Measurements from ENCODE around the gene PCGF6.

Gene PCGF6

GRCh38 chr10:103350517-103351260 is at the start of gene PCGF6:
Gene PCGF6 (minus strand): TSS chr10:103351140. CDS start chr10:103351066, 74 bp downstream.
- DNase-seq (ENCODE audit: low read depth), result peak; percentile 95
- H3K4me3 ChIP-seq (ENCODE audit: low read depth, low read length), result peak within 1 kb of the TSS; percentile 79
- TF ChIP-seq MYC (IDR thresholded peaks at IDR 0.05; ENCODE audit: low read depth, low read length) (no peak), MAX (IDR thresholded peaks at IDR 0.05; ENCODE audit: low read depth, low read length) (peak; percentile 21; the same call in 1 of the 2 replicates), POLR2A (IDR thresholded peaks at IDR 0.05; ENCODE audit: extremely low read depth, insufficient read length) (peak; percentile 54)

GRCh38 chr10:103397191-103397825 is 46.4 kb upstream of the PCGF6 start:
- peak overlapping the region; percentile 92 for H3K4me3 ChIP-seq (ENCODE audit: low read depth, low read length)
- TF ChIP-seq MAX (IDR thresholded peaks at IDR 0.05; ENCODE audit: low read depth, low read length) (no peak), CTCF (IDR thresholded peaks at IDR 0.05; ENCODE audit: low read depth, low read length) (no peak), MYC (IDR thresholded peaks at IDR 0.05; ENCODE audit: low read depth, low read length) (no peak), POLR2A (IDR thresholded peaks at IDR 0.05; ENCODE audit: extremely low read depth, insufficient read length) (no peak)
- peak; percentile 48 for DNase-seq (ENCODE audit: low read depth)

GRCh38 chr10:103396789-103397087 is 45.8 kb upstream of the PCGF6 start:
- TF ChIP-seq MAX (IDR thresholded peaks at IDR 0.05; ENCODE audit: low read depth, low read length) (no peak), POLR2A (IDR thresholded peaks at IDR 0.05; ENCODE audit: extremely low read depth, insufficient read length) (no peak), CTCF (IDR thresholded peaks at IDR 0.05; ENCODE audit: low read depth, low read length) (no peak), MYC (IDR thresholded peaks at IDR 0.05; ENCODE audit: low read depth, low read length) (no peak)
- DNase-seq (ENCODE audit: low read depth), result no peak
- H3K4me3 ChIP-seq (ENCODE audit: low read depth, low read length), result peak overlapping the region; percentile 92

GRCh38 chr10:103396067-103396788 is 45.3 kb upstream of the PCGF6 start, which contains the start of the genes ATP5MK and PDCD11:
Gene ATP5MK (minus strand): TSS chr10:103396475. CDS start chr10:103392457, 4,018 bp downstream.
Gene PDCD11 (plus strand): TSS chr10:103396626. CDS start chr10:103398427, 1,801 bp downstream.
- peak; percentile 23 for TF ChIP-seq CTCF (IDR thresholded peaks at IDR 0.05; ENCODE audit: low read depth, low read length)
- TF ChIP-seq MYC (IDR thresholded peaks at IDR 0.05; ENCODE audit: low read depth, low read length), result peak; percentile 99
- peak; percentile 98 for TF ChIP-seq POLR2A (IDR thresholded peaks at IDR 0.05; ENCODE audit: extremely low read depth, insufficient read length)
- peak; percentile 96 for TF ChIP-seq MAX (IDR thresholded peaks at IDR 0.05; ENCODE audit: low read depth, low read length)
- H3K4me3 ChIP-seq (ENCODE audit: low read depth, low read length), result peak within 1 kb of the TSS; percentile 92
- peak; percentile 100 for DNase-seq (ENCODE audit: low read depth)

- no peak for DNase-seq (ENCODE audit: low read depth)
- peak overlapping the region; percentile 92 for H3K4me3 ChIP-seq (ENCODE audit: low read depth, low read length)
- TF ChIP-seq MAX (IDR thresholded peaks at IDR 0.05; ENCODE audit: low read depth, low read length) (no peak), MYC (IDR thresholded peaks at IDR 0.05; ENCODE audit: low read depth, low read length) (no peak), CTCF (IDR thresholded peaks at IDR 0.05; ENCODE audit: low read depth, low read length) (no peak), POLR2A (IDR thresholded peaks at IDR 0.05; ENCODE audit: extremely low read depth, insufficient read length) (no peak)
These were observed 44.8 kb upstream of the PCGF6 start for GRCh38 chr10:103395754-103396066.
